ENCODE results near the gene XRN2. TPM values are rescaled to one million over a fixed set of nuclear protein-coding genes. Genes with fewer than 3 reads are reported as not detected.

The XRN2 gene
- total RNA-seq, result 53.4 and 57.5 TPM in 2 replicates

GRCh38 chr20:21303061-21303871, at the start of gene XRN2:
Gene XRN2, plus strand, starts transcription at chr20:21303331. Its CDS starts 68 bp downstream, at chr20:21303399.

GRCh38 chr20:21397341-21398108, 94.4 kb downstream of the XRN2 start, which contains the start of gene NKX2-4:
Gene NKX2-4, minus strand, starts transcription at chr20:21397526. Its CDS starts 127 bp downstream, at chr20:21397399.

Other genes with a start within 250 kb of the XRN2 start
- not detected in 2 replicates for gene LINC00237, start 197.0 kb upstream of the XRN2 start, total RNA-seq
- gene KIZ, start 177.2 kb upstream of the XRN2 start, total RNA-seq, result 11.1 and 12.6 TPM in 2 replicates
- gene NKX2-4, start 94.2 kb downstream of the XRN2 start, total RNA-seq, result not detected in 2 replicates
- not detected in 2 replicates for gene NKX2-2, start 210.7 kb downstream of the XRN2 start, total RNA-seq

Data from pericardium fibroblast (primary cell).